A549 (cell line): ENCODE data around the gene ENKUR. TPM values are rescaled to one million over a fixed set of nuclear protein-coding genes. Genes with fewer than 3 reads are reported as not detected.

Experiments used
- ATAC-seq, 2 experiments: fragments of 200-7000 bp in 1 of 2; fragments of >200 bp in 1 of 2; cut with Nextera tagmentation in 1 of 2; cut with Tn5 transposase in 1 of 2; 3 replicates each; pipeline versions ENCODE4 v1.8.0 to v1.9.1; 2018 to 2020; ENCODE audit warnings: mild to moderate bottlenecking in 1 of 2, moderate library complexity in 1 of 2
- CTCF ChIA-PET: fragments of 300-600 bp; sonication (Branson Sonifier 250); formaldehyde crosslinking; extraction: SDS; loops from one replicate; lab custom pipeline; 2021; ENCODE audit warnings: antibody characterized with exemption, inconsistent platforms; lab: Yijun Ruan, JAX
- POLR2A ChIA-PET: fragments of 350-600 bp; formaldehyde crosslinking; extraction: SDS; loops from one replicate; lab custom pipeline; 2021; ENCODE audit warnings: antibody characterized with exemption, inconsistent platforms; lab: Yijun Ruan, JAX
- DNase-seq, 2 experiments: peaks; one replicate each; pipeline versions ENCODE4 v3.0.0 to v3.0.0-alpha.2; 2011 to 2016; ENCODE audit warnings: low read depth in 1 of 2, low spot score in 1 of 2
- FAIRE-seq: peaks from 2 replicates; lab custom pipeline; 2011; peaks lifted over from hg19 to GRCh38; lab: Jason Lieb, UNC
- H3K27ac ChIP-seq, 2 experiments: fragments of >200 bp; sonication (Bioruptor Twin); formaldehyde crosslinking; 3 replicates each; pipeline ENCODE4 v1.5.1; 2016 to 2017
- H3K4me1 ChIP-seq: fragments of >200 bp; sonication (Bioruptor Twin); formaldehyde crosslinking; 3 replicates; pipeline ENCODE4 v1.6.1; 2016
- H3K4me2 ChIP-seq: fragments of >200 bp; sonication (Bioruptor Twin); formaldehyde crosslinking; 3 replicates; pipeline ENCODE4 v1.6.1; 2016
- H3K4me3 ChIP-seq: fragments of >200 bp; sonication (Bioruptor Twin); formaldehyde crosslinking; 3 replicates; pipeline ENCODE4 v1.5.1; 2016
- H3K9me3 ChIP-seq: fragments of >200 bp; sonication (Bioruptor Twin); formaldehyde crosslinking; 3 replicates; pipeline ENCODE4 v1.6.1; 2016
- ATOH8 ChIP-seq: fragments of 250-450 bp; sonication (Bioruptor Pico); IDR thresholded peaks from 2 replicates; pipeline ENCODE4 v1.5.0; 2020; ENCODE audit warnings: low read depth, mild to moderate bottlenecking, moderate library complexity
- BCL3 ChIP-seq: fragments of >200 bp; sonication (Bioruptor Twin); formaldehyde crosslinking; IDR thresholded peaks from 3 replicates; pipeline ENCODE4 v1.6.1; 2016
- BHLHE40 ChIP-seq: IDR thresholded peaks from 2 replicates; pipeline ENCODE4 v1.6.1; 2012; ENCODE audit warnings: low read depth, low read length, inconsistent platforms
- CBX8 ChIP-seq: fragments of 200-600 bp; sonication (generic); IDR thresholded peaks from 2 replicates; pipeline ENCODE4 v1.6.1; 2016
- CEBPB ChIP-seq, 2 experiments: fragments of >200 bp in 1 of 2; sonication (Bioruptor Twin) in 1 of 2; formaldehyde crosslinking in 1 of 2; IDR thresholded peaks; 2 replicates each; pipeline ENCODE4 v1.6.1; 2012 to 2016
- CHD4 ChIP-seq: fragments of 200-600 bp; sonication (generic); IDR thresholded peaks from 2 replicates; pipeline ENCODE4 v1.6.1; 2016; ENCODE audit warnings: antibody characterized with exemption, mild to moderate bottlenecking, borderline replicate concordance
- EHMT2 ChIP-seq: fragments of 200-600 bp; sonication (generic); IDR thresholded peaks from 2 replicates; pipeline ENCODE4 v1.6.1; 2016; ENCODE audit warnings: antibody characterized with exemption, low read depth, mild to moderate bottlenecking, moderate library complexity
- FOSL2 ChIP-seq, 2 experiments: fragments of 450-650 bp in 1 of 2; fragments of >200 bp in 1 of 2; sonication (Bioruptor Twin) in 1 of 2; formaldehyde crosslinking; IDR thresholded peaks; 2 replicates each; pipeline versions ENCODE4 v1.5.0 to v1.6.1; 2016 to 2020; ENCODE audit warnings: mild to moderate bottlenecking in 1 of 2, moderate library complexity in 1 of 2
- HES2 ChIP-seq: fragments of >200 bp; sonication (Bioruptor Twin); formaldehyde crosslinking; IDR thresholded peaks from 2 replicates; pipeline ENCODE4 v1.6.1; 2016
- HEYL ChIP-seq: fragments of 250-450 bp; sonication (Bioruptor Pico); IDR thresholded peaks from 2 replicates; pipeline ENCODE4 v1.8.0; 2021; ENCODE audit warnings: mild to moderate bottlenecking, moderate library complexity
- HMGXB4 ChIP-seq: fragments of 250-450 bp; sonication (Bioruptor Pico); IDR thresholded peaks from 2 replicates; pipeline ENCODE4 v1.5.0; 2021; ENCODE audit warnings: mild to moderate bottlenecking, moderate library complexity, borderline replicate concordance
- HOXA7 ChIP-seq: fragments of 250-450 bp; sonication (Bioruptor Pico); IDR thresholded peaks from 2 replicates; pipeline ENCODE4 v1.5.0; 2020; ENCODE audit warnings: mild to moderate bottlenecking, moderate library complexity
- HOXB13 ChIP-seq: fragments of 250-450 bp; sonication (Bioruptor Pico); IDR thresholded peaks from 2 replicates; pipeline ENCODE4 v1.5.0; 2020; ENCODE audit warnings: low read depth, mild to moderate bottlenecking, moderate library complexity
- HOXB5 ChIP-seq: fragments of 250-450 bp; sonication (Bioruptor Pico); IDR thresholded peaks from 2 replicates; pipeline ENCODE4 v1.5.0; 2020; ENCODE audit warnings: mild to moderate bottlenecking, moderate library complexity
- JUNB ChIP-seq: fragments of >200 bp; sonication (Bioruptor Twin); formaldehyde crosslinking; IDR thresholded peaks from 2 replicates; pipeline ENCODE4 v1.6.1; 2016
- KDM5A ChIP-seq: fragments of 200-600 bp; sonication (generic); IDR thresholded peaks from 2 replicates; pipeline ENCODE4 v1.6.1; 2016; ENCODE audit warnings: antibody characterized with exemption, mild to moderate bottlenecking
- MAFK ChIP-seq: fragments of 450-650 bp; IDR thresholded peaks from 2 replicates; pipeline ENCODE4 v1.6.1; 2014; ENCODE audit not compliant: partially characterized antibody
- NFE2L2 ChIP-seq: fragments of 150-350 bp; conservative IDR thresholded peaks from 2 replicates; pipeline ENCODE4 v1.6.1; 2014; ENCODE audit warnings: low read length
- REST ChIP-seq: fragments of 200-600 bp; sonication (generic); IDR thresholded peaks from 2 replicates; pipeline ENCODE4 v1.6.1; 2016; ENCODE audit warnings: antibody characterized with exemption, mild to moderate bottlenecking, moderate library complexity
- RNF2 ChIP-seq: fragments of 200-600 bp; sonication (generic); IDR thresholded peaks from 2 replicates; pipeline ENCODE4 v1.6.1; 2016; ENCODE audit warnings: low read depth, mild to moderate bottlenecking, antibody characterized with exemption, moderate library complexity, borderline replicate concordance
- SMC3 ChIP-seq: fragments of >200 bp; sonication (Bioruptor Twin); formaldehyde crosslinking; IDR thresholded peaks from 3 replicates; pipeline ENCODE4 v1.6.1; 2018; ENCODE audit warnings: inconsistent platforms
- SREBF2 ChIP-seq: fragments of 450-650 bp; IDR thresholded peaks from 2 replicates; pipeline ENCODE4 v1.6.1; 2014; ENCODE audit warnings: mild to moderate bottlenecking, moderate library complexity
- ZFP36 ChIP-seq: fragments of 450-650 bp; IDR thresholded peaks from 2 replicates; pipeline ENCODE4 v1.6.1; 2014; ENCODE audit warnings: borderline replicate concordance; ENCODE audit not compliant: partially characterized antibody
- ZNF302 ChIP-seq: fragments of 250-450 bp; sonication (Bioruptor Pico); IDR thresholded peaks from 2 replicates; pipeline ENCODE4 v1.9.0; 2021; ENCODE audit warnings: inconsistent platforms, mild to moderate bottlenecking, moderate library complexity
- ZSCAN20 ChIP-seq: fragments of 250-450 bp; sonication (Bioruptor Pico); IDR thresholded peaks from 2 replicates; pipeline ENCODE4 v1.8.0; 2022; ENCODE audit warnings: mild to moderate bottlenecking, moderate library complexity
- WGBS: methylation state at CpG from one replicate; pipeline ENCODE4 v1.1.6; 2017; ENCODE audit errors: missing lambda C conversion rate; 5-methylcytosine and 5-hydroxymethylcytosine counted together
- polyA plus RNA-seq, 4 experiments: library from polyadenylated mRNA; depleted of rRNA in 3 of 4; stranded (reverse); fragments of >200 nt; fragmentation: RNase III in 1 of 4; extraction: RNeasy Plus Mini Kit Qiagen cat#74134 plus additional on column Dnase treatment in 1 of 4; gene quantifications; 2 replicates in 3 of 4; 3 replicates in 1 of 4; pipeline ENCODE4 v1.2.3, GENCODE V29; 2011 to 2017

ENKUR gene
- polyA plus RNA-seq, 2 of the 4 experiments (the other 2 are of a cell fraction), result 0.30 to 0.43 TPM

GRCh38 chr10:24998044-24998443, 17.9 kb downstream of the ENKUR start:
- Histone ChIP-seq H3K4me1 (no peaks in the 10 kb centered on the region), H3K4me3 (no peak overlapping the region), H3K4me2 (no peak overlapping the region), H3K9me3 (no peaks in the 10 kb centered on the region), H3K27ac (no peak overlapping the region)
- TF ChIP-seq HOXB13 (no peak), BCL3 (no peak), EHMT2 (no peak), FOSL2 (IDR thresholded peaks at IDR 0.05) (no peak), FOSL2 (CRISPR knock-in tag; IDR thresholded peaks at IDR 0.05) (no peak), CEBPB (IDR thresholded peaks at IDR 0.05) (no peak), HEYL (no peak), ZNF302 (CRISPR knock-in tag) (no peak), HOXA7 (no peak)
- DNase-seq (no peak), ATAC-seq (no peak), FAIRE-seq (no peak)
- ChIA-PET CTCF (interaction anchor here (1.1 to 2.3 kb wide), 3 partner anchors 8 to 83 kb away, joined by 4 to 11 read pairs (median 6); no protein-coding TSS in a partner anchor), POLR2A (interaction anchor here (1.0 kb wide), 1 partner anchor 18 kb away, joined by 3 read pairs; the partner anchor contains the start of gene THNSL1)
- 60% methylated on average over 3 of the region's 3 CpGs for WGBS

DNA sequence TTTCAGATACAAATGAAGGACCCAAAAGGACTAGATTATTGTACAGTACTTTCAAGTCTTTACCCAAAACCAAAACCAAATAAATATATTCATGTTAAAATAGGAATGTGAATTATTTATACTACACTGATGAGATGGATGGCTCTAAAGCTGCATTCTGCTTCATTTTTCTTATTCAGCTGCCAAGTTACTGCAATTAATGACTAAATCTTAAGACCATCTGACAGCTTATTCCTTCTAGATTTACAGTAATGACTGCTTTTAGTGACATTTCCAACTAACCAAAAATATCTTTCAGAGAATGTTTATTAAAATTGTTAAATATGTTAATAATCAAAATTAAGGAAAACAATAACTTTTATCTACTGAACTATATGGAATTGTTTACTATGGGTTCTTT, 20.9 kb downstream of the ENKUR start:
- POLR2A ChIA-PET, result no interaction called here
- H3K4me3 ChIP-seq, result no peak overlapping the region
- ATAC-seq (no peak), FAIRE-seq (no peak), DNase-seq (no peak)
- no peak overlapping the region for H3K27ac ChIP-seq
- H3K4me1 ChIP-seq, result no peaks in the 10 kb centered on the region; the same call in 2 of the 3 replicates
- H3K4me2 ChIP-seq, result no peak overlapping the region
- H3K9me3 ChIP-seq, result no peaks in the 10 kb centered on the region
- TF ChIP-seq ZFP36 (no peak), SMC3 (no peak), RNF2 (no peak), CHD4 (no peak), HES2 (no peak), REST (no peak), SREBF2 (no peak), NFE2L2 (no peak), BCL3 (no peak), MAFK (no peak), JUNB (no peak), HOXB5 (no peak), CBX8 (no peak), BHLHE40 (no peak), KDM5A (no peak), ZSCAN20 (no peak), ATOH8 (CRISPR knock-in tag) (no peak), HMGXB4 (CRISPR knock-in tag) (no peak)
- TF ChIP-seq, all 56 proteins: peak for 0
- CTCF ChIA-PET, result interaction anchor here (0.6 to 2.5 kb wide), 3 partner anchors 8 to 377 kb away, joined by 3 to 6 read pairs (median 5); no protein-coding TSS in a partner anchor
